ENCODE results near the gene IQSEC3.
"Not testable (repeated sequence)": the region's sequence is repeated elsewhere in the genome, so short reads cannot be mapped to it uniquely, and the experiment has no call there.

IQSEC3 gene

DNA sequence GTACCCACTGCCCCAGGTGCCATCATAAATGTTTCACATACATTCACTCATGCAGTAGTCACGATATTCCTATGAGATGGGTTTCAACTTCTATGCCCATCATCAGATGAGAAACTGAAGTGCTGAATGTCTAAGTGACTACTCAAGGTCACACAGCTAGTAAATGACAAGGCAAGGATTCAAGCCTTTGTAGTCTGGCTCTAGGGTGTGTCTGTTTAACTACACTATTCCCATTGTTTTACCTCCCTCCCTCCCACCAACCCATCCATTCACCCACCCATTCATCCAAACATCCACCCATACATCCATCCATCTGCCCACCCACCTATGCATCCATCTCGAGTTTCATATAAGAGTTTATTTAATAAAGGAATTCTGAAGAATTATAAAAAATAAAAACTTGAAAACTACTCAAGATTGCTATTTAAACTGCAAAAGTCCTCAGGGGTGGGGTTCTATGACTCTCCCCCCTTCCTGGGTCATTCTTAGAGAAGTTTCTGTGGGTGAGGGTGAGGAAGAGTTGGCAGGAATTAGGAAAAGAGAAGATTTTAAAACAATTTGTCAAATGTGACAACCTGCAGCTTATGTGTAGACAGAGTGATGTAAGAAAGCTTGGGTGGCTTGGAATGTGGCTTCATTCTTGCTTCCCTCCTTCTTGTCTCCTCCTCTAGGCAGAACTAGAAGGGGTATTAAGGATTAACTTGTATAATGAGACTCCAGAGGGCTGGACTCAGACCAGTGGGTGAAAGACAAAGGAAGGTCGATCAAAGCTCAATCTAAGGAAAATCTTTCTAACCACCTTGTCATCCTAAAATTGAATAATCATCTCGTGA is 13.4 kb upstream of the IQSEC3 start:
- not testable (repeated sequence) for DNase-seq

GRCh38 chr12:53735-54730 is 12.5 kb upstream of the IQSEC3 start:
- DNase-seq: no peak

DNA sequence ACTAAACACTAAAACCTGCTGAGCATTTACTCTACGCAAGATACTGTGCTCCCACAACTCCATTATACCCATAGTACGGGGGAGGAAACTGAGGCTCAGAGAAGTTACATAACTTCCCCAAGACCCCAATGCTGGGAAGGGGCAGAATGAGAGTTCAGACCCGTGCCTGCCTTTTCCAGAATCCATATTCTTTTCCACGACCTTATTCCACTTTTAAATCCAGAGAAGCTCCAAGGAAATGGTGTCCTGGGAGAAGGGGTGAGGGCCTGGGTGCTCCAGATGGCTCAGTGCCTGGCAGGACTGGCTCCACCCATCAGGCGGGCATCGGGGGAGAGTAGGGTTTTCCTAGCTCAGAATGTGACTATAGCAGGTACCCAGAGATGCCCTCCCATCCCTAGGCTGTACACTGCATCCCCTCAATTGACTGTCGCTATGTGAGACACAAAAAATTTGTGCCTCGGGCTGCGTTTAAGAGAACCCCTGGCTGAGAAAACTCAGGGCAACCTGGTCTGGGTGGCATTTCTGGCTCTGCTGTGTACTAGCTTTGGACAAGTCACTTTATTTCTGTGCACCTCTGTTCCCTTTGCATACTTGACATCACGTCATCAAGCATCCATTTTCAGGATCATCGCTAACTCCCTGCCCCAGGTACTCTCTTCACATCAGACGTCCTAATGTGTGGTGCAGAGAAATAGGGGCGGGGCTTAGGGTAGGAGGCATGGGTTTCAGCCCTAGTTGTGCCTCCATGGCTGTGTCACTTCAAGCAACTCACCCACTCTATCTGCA is 11.6 kb upstream of the IQSEC3 start:
- DNase-seq: no peak

DNA sequence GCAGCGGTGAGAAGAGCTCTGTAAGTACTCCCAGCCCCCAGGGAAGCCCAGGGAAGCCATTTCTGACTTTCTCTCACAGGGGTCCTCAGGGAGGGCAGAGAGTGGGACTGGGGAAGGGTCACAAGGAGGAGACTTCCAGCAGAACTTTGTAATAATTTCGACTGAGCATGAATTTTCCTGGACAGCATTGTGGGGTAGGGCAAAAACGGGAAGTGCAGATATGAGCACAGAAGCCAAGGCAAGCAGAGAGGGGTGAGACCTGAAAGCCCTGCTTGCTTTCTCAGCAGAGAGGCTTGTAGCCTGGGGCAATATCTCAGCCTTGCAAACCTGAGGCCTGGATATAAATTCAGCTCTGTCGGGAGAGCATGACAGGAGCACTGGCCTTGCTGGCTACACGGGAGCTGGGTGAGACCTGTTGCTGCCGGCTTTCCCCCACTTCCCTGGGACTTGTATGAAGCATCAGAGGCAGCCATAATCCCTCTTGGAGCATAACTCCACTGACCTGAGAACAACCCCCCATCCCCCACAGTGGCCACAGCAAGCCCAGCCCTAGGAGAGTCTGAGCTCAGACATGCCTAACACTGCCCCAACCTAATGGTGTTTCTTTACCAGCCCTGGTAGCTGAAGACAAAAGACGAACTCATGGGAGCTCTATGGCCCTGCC is 9.8 kb upstream of the IQSEC3 start:
- DNase-seq: no peak

- DNase-seq: no peak
These were observed 9.0 kb upstream of the IQSEC3 start for GRCh38 chr12:57539-57938.

- no peak for DNase-seq
These were observed 7.7 kb upstream of the IQSEC3 start for GRCh38 chr12:58832-59231.

DNA sequence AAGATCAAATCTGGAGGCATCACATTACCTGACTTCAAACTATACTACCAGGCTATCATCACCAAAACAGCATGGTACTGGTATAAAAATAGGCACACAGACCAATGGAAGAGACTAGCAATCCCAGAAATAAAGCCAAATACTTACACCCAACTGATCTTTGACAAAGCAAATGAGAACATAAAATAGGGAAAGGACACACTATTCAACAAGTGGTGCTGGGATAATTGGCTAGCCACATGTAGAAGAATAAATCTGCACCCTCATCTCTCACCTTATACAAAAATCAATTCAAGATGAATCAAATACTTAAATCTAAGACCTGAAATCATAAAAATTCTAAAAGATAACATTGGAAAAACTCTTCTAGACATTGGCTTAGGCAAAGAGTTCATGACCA is 4.7 kb upstream of the IQSEC3 start:
- not testable (repeated sequence) for DNase-seq

GRCh38 chr12:65491-66063 is 990 bp upstream of the IQSEC3 start:
- not testable (repeated sequence) for DNase-seq

GRCh38 chr12:66782-67504 is 376 bp downstream of the IQSEC3 start:
- not testable (repeated sequence) for DNase-seq

- DNase-seq: not testable (repeated sequence)
These were observed 3.1 kb downstream of the IQSEC3 start for GRCh38 chr12:69677-70076.

GRCh38 chr12:70541-70940 is 4.0 kb downstream of the IQSEC3 start:
- not testable (repeated sequence) for DNase-seq

- DNase-seq: not testable (repeated sequence)
These were observed 5.5 kb downstream of the IQSEC3 start for GRCh38 chr12:72018-72417.

DNA sequence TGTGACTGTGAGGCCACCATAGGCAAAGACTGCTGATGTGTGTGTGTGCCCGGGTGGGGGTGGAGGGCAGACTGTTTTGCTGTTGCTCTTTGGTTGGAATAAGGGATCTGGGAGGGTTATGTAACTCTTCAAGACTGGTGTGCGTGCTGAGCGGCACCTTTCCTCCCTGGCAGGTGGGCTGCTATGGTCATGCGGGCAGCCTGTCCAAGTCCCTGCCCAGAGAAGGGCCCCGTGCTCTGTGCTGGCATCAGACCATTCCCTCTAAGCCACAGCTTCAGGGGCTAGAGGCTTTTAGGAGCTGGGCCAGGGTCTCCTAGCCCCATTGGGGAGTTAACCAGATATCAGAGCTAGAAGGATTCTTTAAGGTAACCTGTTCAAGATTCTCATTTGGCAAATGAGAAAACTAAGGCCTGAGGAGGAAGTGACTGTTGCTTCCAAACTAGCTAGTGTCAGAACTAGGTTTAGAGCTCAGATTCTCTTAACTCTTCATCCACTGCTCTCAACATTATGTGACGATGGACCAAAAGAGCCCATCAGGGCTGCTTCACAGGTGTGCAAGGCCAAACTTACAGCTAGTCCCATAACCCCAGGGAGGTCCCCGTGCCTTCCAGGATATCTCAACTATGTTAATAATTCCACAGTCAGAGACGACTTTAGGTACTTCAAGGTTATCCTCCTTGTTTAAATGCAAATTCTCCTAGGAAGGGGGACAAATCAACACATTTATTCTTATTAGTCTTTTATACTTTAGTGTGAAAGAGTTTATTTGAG is 8.0 kb downstream of the IQSEC3 start:
- not testable (repeated sequence) for DNase-seq

- DNase-seq: not testable (repeated sequence)
These were observed 9.0 kb downstream of the IQSEC3 start for GRCh38 chr12:75541-75940.

- DNase-seq: not testable (repeated sequence)
These were observed 9.5 kb downstream of the IQSEC3 start for GRCh38 chr12:76102-76501.

DNA sequence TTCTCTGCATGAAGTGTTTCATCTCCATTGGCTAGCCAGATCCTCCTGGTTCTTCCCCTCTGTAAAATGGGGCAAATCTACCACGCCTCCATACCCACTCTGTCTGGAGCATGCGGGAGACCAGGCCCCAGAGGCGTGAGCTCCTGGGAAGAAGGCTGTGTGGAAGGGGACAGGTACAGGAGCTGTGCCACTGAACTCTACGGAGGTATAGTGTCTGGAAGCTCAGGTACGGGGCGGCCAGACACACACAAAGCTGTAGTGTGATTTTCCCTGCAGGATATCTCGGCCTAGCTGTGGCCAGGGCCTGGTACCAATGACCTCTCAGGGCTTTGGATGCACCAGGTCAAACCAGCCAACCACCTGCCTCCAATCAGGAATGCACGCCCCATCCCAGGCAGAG is 10.0 kb downstream of the IQSEC3 start:
- not testable (repeated sequence) for DNase-seq

DNA sequence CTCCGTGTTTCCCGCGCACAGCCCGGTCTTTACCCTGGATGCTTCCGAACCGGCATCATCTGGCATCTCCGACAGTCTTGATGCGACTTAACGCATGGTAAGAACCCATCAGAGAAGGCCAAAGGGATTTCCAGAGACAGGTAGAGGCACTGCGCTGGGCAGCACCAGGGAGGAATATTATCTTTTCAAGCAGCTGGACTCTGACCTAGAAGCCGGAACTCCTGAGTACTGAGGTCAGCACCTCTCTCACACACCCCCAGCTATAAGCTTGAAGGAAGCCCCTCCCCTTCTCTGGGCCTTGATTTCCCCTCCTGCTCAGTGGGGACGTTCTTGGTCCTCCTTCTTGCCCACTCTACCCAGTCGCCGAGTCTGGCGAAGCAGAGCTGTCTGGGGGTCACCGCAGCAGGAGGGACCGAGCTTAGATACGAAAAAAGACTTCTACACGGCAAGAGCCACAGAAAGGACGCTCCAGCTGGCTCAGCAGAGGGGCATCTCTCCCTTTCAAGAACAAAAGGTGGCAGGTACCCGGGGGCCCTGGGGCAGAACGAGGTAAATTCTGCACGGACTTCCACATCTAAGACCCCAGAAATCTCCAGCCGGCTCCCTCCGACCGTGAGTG is 10.6 kb downstream of the IQSEC3 start:
- DNase-seq: not testable (repeated sequence)

DNA sequence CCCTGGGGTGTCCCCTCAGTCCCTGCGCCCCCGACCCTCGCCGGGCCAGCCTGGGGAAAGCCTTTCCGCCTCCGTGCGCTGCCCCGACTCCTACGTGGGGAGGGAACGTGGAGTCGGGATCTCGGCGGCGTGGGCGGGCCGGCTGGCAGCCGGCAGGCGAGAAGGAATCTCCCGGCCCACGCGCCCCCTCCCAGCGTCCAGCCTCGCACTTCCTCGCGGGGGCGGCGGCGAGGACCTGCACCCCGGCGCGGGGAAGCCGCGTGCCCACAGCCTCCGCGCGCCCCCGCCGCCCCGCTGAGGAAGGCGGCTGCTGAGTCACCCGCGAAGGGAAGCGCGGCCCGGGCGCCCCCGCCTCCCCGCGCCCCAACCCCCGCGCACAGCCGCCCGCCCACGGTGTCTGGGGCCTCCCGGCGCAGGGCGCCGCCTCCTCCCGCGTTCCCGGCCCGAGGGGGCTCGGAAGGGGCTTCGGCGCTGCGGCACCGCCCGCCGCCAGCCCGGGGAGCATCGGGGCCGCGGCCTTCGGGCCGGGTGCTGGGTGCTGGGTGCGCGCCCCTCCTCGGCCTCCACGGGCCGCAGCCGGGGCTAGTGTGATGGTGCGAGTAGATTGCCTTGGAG is 11.3 kb downstream of the IQSEC3 start:
- DNase-seq: not testable (repeated sequence)

GRCh38 chr12:78981-79380 is 12.4 kb downstream of the IQSEC3 start:
- DNase-seq: no peak

Measured in activated CD4-positive, alpha-beta T cell treated with anti-CD3 and anti-CD28 coated beads, Interleukin-10, Interleukin-2, amounts not matched to agents 100 ng/mL and 50 ng/mL, durations not matched to agents 16 hours and 8 hours (primary cell).